Measurements from ENCODE around the gene TEX35. TPM values are rescaled to one million over a fixed set of nuclear protein-coding genes. Genes with fewer than 3 reads are reported as not detected.

Gene TEX35
- polyA plus RNA-seq, 3 donors, result not detected

- Histone ChIP-seq H3K9me3 (replicated peaks in 1 of 2; ENCODE audit: control insufficient read depth in 1 of 2, insufficient read depth in 1 of 2, low read length in 2 of 2) (no peaks in the 10 kb centered on the region), H3K4me2 (replicated peaks; ENCODE audit: extremely low read depth, low read length, poor library complexity, severe bottlenecking) (no peak overlapping the region), H3K79me2 (ENCODE audit: insufficient read depth, low read length) (no peaks in the 10 kb centered on the region), H2AFZ (ENCODE audit: insufficient read depth, low read depth, low read length, poor library complexity, severe bottlenecking) (no peak overlapping the region), H3K36me3 (replicated peaks in 1 of 2; ENCODE audit: control insufficient read depth in 1 of 2, insufficient read depth in 2 of 2, low read length in 2 of 2) (no peaks in the 10 kb centered on the region), H3K27ac (ENCODE audit: low read depth in 1 of 2, low read length in 2 of 2) (no peak overlapping the region), H4K20me1 (ENCODE audit: insufficient read depth, low read length) (no peaks in the 10 kb centered on the region), H3K4me3 (replicated peaks in 1 of 3; ENCODE audit: low read depth in 2 of 3, low read length in 3 of 3) (no peak overlapping the region), H3K4me1 (ENCODE audit: control insufficient read depth in 1 of 2, insufficient read depth in 2 of 2, low read length in 2 of 2) (no peaks in the 10 kb centered on the region), H3K27me3 (ENCODE audit: control insufficient read depth in 2 of 2, insufficient read depth in 2 of 2, low read length in 2 of 2) (no peaks in the 10 kb centered on the region), H3K9ac (ENCODE audit: insufficient read depth, low read length, poor library complexity, severe bottlenecking) (no peak overlapping the region)
- DNase-seq, result no peak
- TF ChIP-seq, protein P1, sequence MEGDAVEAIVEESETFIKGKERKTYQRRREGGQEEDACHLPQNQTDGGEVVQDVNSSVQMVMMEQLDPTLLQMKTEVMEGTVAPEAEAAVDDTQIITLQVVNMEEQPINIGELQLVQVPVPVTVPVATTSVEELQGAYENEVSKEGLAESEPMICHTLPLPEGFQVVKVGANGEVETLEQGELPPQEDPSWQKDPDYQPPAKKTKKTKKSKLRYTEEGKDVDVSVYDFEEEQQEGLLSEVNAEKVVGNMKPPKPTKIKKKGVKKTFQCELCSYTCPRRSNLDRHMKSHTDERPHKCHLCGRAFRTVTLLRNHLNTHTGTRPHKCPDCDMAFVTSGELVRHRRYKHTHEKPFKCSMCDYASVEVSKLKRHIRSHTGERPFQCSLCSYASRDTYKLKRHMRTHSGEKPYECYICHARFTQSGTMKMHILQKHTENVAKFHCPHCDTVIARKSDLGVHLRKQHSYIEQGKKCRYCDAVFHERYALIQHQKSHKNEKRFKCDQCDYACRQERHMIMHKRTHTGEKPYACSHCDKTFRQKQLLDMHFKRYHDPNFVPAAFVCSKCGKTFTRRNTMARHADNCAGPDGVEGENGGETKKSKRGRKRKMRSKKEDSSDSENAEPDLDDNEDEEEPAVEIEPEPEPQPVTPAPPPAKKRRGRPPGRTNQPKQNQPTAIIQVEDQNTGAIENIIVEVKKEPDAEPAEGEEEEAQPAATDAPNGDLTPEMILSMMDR (IDR thresholded peaks at IDR 0.05), result no peak
- Mint-ChIP-seq H3K36me3 (no peaks in the 10 kb centered on the region), H3K9me3 (peaks cover 0 to 1% (median 0%) of the 10 kb centered on the region in 7 donors), H3K27me3 (ENCODE audit: low read depth in 3 of 3) (peaks cover 2 to 4% (median 2%) of the 10 kb centered on the region in 3 donors), H3K4me3 (no peak overlapping the region), H3K4me1 (peaks cover 1% of the 10 kb centered on the region), H3K27ac (no peak overlapping the region)
- intact Hi-C loops (cut with micrococcal nuclease), result loop anchor here in 1 of 2 donors (5.0 kb wide), 1 partner anchor 192 kb away; no protein-coding TSS in a partner anchor
- 50% methylated on average over 4 of the region's 6 CpGs for whole genome bisulfite sequencing (ENCODE audit: insufficient coverage)
These were observed 9.1 kb upstream of the TEX35 start for GRCh38 chr1:178503849-178504248.

DNA sequence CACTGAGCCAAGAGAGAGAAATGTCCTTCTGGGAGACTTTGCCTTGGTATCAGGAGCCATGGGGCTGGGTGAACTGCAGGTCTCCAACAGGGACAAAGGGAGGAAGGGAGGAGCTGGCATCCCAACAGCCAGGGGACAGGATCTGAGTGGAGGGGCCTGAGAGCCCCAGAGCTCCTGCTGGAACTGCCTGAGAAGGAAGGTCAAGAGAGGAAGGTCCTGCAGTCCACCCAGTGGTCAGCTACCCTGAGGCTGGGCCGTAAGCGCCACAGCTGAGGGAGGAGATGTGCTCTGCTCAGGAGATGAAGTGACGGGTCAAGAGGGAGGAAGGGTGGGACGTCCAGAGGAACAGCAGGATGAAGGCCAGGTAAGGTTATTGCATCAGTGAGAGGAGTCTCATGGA is 8.6 kb upstream of the TEX35 start:
- TF ChIP-seq, protein P1 (IDR thresholded peaks at IDR 0.05), result no peak
- no peak overlapping the region for H3K27ac ChIP-seq (ENCODE audit: low read depth in 1 of 2, low read length in 2 of 2)
- H3K4me3 ChIP-seq (replicated peaks in 1 of 3; ENCODE audit: low read depth in 2 of 3, low read length in 3 of 3), result no peak overlapping the region
- H3K9me3 ChIP-seq (replicated peaks in 1 of 2; ENCODE audit: control insufficient read depth in 1 of 2, insufficient read depth in 1 of 2, low read length in 2 of 2), result no peaks in the 10 kb centered on the region
- intact Hi-C loops (cut with micrococcal nuclease), result loop anchor here in 1 of 2 donors (5.0 kb wide), 1 partner anchor 192 kb away; no protein-coding TSS in a partner anchor
- H3K27me3 Mint-ChIP-seq (ENCODE audit: low read depth in 3 of 3), result peaks cover 2 to 4% (median 2%) of the 10 kb centered on the region in 3 donors
- no peaks in the 10 kb centered on the region for H3K36me3 Mint-ChIP-seq
- H3K9me3 Mint-ChIP-seq, result peaks cover 0 to 1% (median 0%) of the 10 kb centered on the region in 7 donors
- no peak overlapping the region for H3K4me2 ChIP-seq (replicated peaks; ENCODE audit: extremely low read depth, low read length, poor library complexity, severe bottlenecking)
- H3K36me3 ChIP-seq (replicated peaks in 1 of 2; ENCODE audit: control insufficient read depth in 1 of 2, insufficient read depth in 2 of 2, low read length in 2 of 2), result no peaks in the 10 kb centered on the region
- H3K27ac Mint-ChIP-seq, result no peak overlapping the region
- no peak overlapping the region for H3K4me3 Mint-ChIP-seq
- H3K27me3 ChIP-seq (ENCODE audit: control insufficient read depth in 2 of 2, insufficient read depth in 2 of 2, low read length in 2 of 2), result no peaks in the 10 kb centered on the region
- H3K79me2 ChIP-seq (ENCODE audit: insufficient read depth, low read length), result no peaks in the 10 kb centered on the region
- no peak for DNase-seq
- 95% methylated on average over 4 of the region's 4 CpGs for WGBS (ENCODE audit: insufficient coverage)
- H2AFZ ChIP-seq (ENCODE audit: insufficient read depth, low read depth, low read length, poor library complexity, severe bottlenecking), result no peak overlapping the region
- H3K4me1 ChIP-seq (ENCODE audit: control insufficient read depth in 1 of 2, insufficient read depth in 2 of 2, low read length in 2 of 2), result no peaks in the 10 kb centered on the region
- H4K20me1 ChIP-seq (ENCODE audit: insufficient read depth, low read length), result no peaks in the 10 kb centered on the region
- peaks cover 1% of the 10 kb centered on the region for H3K4me1 Mint-ChIP-seq
- no peak overlapping the region for H3K9ac ChIP-seq (ENCODE audit: insufficient read depth, low read length, poor library complexity, severe bottlenecking)

Data from CD14-positive monocyte (primary cell).